Stimulated activated CD8-positive, alpha-beta memory T cell treated with anti-CD3 and anti-CD28 coated beads, Interleukin-7, amount 100 ng/mL, for 24 hours (primary cell): ENCODE measurements around the gene TMEM141.
A peak's percentile ranks its signal among the peaks of the same experiment; 100 is the strongest.
"Not testable (repeated sequence)": the region's sequence is repeated elsewhere in the genome, so short reads cannot be mapped to it uniquely, and the experiment has no call there.

ENCODE experiments used
- DNase-seq: peaks from one replicate; pipeline ENCODE4 v3.0.0-alpha.2; 2020; ENCODE audit warnings: low read depth

TMEM141 gene

DNA sequence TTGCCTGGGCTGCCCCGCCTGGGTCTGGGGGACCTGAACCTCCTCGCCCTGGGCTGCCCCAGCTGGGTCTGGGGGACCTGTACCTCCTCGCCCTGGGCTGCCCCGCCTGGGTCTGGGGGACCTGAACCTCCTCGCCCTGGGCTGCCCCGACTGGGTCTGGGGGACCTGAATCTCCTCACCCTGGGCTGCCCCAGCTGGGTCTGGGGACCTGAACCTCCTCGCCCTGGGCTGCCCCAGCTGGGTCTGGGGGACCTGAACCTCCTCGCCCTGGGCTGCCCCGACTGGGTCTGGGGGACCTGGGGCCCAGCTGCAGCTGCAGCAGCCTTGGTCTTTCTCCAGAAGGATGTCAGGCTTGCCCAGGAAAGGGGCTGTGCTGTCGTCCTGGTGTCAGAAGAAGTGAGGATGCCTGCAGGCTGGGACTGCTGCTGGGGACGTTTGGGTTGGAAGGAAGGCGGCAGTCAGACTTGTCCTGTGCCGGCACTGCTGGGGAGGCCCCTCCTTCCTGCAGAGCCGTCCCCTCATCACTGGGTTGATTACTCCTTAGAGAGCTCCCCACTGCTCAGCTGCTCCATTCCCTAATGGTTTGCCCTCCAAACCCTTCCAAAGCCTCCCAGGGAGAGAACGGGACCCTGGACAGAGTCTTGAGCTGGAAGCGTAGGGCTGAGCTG is 42.4 kb downstream of the TMEM141 start:
- DNase-seq, result not testable (repeated sequence)

DNA sequence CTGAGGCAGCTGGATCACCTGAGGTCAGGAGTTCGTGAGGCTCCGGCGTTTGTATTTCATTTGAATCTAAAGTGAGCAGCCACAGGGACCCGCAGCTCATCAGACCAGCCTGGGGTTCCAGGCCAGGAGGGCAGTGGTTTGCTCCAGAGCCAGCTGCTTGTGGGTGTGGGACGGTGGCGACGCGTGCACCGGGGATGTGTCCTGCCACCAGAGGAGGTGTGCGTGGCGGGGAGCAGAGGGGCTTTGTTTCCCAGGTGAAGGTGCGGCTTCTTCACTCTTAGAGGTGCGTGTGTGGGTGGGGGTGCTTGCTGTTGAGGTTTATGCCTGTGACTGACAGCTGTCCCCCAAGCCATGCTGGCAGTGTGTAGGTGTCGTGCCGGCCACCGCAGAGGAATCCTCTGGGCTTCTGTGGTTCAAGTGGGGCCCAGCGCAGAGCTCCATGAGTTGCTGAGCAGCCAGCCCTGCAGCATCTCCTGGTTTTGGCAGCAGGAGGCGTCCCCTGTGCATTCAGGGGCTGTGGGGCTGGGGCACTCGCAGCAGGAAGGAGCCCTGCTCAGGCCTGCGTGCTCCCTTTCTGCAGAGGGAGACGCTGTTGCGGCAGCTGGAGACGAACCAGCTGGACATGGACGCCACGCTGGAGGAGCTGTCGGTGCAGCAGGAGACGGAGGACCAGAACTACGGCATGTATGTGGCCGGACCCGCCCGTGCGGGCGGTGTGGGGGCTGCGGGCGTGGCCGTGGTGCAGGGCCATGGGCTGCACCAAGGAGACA is 44.2 kb downstream of the TMEM141 start:
- no peak for DNase-seq

DNA sequence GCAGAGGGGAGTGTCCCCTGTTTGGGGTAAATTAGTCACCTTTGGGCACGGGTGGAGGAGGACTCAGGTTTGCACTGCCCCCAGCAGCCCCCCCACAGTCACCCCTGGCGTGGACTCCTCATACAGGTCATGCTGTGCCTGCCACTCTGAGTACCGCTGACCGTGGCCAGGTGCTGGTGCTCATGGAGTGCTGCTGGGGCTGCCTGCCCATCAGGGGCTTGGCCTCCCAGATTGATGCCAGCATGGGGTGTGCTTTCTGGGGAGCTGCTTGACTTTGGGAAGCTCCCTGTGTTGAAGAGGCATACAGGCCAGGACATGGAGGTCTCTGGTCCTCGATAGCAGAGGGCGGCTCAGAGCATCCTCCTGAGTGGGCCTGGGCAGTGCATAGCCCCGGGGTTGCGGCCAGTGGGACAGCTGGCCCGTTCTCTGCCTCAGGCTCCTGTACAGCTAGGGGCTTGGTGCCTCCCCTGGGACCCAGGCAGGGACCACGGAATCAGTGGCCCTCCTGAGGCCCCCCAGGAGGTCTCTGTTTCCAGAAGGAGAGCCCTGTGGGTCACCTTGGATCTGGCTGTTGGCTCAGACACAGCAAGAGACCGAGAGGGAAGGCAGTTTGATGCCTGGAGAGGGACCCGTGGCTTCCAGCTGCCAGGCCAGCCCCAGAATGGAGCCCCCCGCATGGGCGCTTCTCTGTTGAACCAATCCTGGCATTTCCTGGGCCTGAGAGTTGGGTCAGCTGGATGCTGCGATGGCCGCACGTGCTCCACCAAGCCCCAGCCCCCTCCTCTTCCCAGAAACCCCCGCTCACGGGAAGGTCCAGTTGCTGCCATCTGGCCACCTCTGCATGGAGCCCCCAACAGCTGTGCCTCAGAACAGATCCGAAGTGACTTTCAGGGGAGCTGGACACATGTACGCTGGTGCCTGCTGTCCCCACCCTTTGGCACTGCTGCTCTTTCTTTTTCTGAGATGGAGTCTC is 45.1 kb downstream of the TMEM141 start:
- no peak for DNase-seq

- DNase-seq, result no peak
These were observed 46.2 kb downstream of the TMEM141 start for GRCh38 chr9:136837146-136837855.

GRCh38 chr9:136837856-136838277 is 46.7 kb downstream of the TMEM141 start:
- not testable (repeated sequence) for DNase-seq

DNA sequence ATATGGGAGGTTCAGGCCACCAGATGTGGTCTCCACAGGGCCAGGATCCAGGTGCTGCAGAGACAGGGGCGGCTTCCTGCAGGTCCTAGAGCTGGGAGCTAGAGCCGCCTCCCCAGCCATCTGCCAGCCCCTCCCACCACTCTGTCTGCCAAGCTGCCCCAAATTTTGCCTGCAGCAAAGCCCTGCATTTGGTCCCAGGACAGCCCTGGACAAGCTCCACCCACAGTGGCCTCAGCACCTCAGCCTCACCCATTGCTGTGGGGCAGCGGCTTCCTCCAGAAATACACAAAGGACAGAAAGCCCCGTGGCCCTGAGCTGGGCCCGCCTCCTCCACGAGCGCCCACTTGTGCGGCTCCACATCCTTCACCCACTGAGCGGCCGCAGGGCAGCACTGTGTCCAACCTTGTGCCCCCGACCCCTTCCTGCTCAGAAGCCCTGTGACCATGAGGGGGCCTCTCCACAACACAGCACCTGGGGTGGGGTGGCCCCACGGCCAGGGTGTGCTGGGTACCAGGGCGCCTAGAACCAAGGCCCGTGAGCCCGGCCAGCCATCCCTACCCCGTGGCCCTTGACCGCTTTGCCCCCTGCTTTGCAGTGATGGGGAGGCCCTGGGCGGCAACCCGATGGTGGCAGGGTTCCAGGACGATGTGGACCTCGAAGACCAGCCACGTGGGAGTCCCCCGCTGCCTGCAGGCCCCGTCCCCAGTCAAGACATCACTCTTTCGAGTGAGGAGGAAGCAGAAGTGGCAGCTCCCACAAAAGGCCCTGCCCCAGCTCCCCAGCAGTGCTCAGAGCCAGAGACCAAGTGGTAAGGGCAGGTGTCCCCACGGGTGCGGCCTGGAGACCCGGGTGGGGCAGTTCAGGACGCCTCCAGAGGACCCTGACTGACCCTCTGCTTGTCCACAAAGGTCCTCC is 47.4 kb downstream of the TMEM141 start:
- DNase-seq, result no peak

DNA sequence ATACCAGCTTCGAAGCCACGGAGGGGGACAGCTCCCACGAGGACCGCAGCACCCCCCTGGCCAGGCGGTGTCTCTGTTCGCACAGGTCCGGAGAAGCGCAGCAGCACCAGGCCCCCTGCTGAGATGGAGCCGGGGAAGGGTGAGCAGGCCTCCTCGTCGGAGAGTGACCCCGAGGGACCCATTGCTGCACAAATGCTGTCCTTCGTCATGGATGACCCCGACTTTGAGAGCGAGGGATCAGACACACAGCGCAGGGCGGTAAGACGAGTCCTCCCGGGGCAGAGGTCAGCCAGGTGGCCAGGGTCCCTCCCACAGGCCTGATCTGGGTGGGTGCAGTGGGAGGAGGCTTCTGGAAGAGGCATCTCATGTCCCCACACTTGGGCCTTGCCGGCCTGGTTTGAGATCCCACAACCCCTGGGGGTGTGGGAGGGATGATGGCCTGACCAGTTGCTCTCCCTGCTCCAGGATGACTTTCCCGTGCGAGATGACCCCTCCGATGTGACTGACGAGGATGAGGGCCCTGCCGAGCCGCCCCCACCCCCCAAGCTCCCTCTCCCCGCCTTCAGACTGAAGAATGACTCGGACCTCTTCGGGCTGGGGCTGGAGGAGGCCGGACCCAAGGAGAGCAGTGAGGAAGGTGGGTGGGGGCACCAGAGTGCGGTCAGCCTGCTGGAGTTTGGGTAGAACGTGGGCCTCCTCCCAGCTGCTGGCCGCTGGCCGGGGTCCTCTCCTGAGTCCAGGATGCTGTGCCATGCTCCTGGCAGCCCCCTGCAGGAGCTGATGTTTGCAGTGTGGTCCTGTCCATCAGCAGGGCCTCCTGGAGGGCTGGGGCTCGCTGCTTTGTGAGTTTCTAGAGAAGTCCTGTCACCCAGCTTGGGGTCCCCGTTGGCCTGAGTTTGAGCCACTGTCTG is 48.3 kb downstream of the TMEM141 start:
- no peak for DNase-seq

DNA sequence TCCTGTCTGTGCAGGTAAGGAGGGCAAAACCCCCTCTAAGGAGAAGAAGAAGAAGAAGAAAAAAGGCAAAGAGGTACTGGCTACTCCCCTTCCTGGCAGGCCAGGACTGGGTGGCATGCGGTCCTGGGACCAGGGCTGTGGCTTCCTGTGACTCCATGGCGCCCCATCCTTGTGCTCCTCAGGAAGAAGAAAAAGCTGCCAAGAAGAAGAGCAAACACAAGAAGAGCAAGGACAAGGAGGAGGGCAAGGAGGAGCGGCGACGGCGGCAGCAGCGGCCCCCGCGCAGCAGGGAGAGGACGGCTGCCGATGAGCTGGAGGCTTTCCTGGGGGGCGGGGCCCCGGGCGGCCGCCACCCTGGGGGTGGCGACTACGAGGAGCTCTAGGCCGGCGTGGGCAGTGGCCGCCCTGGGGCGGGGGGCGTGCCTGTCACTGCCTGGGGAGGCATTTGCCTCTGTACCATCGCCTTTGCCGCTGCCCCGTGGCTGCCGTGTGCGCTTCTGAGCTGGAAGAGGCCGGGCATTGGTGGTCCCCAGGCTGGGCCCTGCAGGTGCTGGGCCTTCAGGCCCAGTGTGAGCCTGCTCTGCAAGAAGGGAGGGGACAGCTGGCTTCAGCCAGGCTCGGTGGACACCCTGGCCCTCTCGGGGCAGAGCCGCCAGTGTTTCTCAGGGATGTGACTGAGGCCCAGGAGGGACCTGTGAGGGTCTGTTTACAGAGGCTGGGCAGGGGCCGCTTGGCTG is 49.2 kb downstream of the TMEM141 start:
- DNase-seq, result no peak

DNA sequence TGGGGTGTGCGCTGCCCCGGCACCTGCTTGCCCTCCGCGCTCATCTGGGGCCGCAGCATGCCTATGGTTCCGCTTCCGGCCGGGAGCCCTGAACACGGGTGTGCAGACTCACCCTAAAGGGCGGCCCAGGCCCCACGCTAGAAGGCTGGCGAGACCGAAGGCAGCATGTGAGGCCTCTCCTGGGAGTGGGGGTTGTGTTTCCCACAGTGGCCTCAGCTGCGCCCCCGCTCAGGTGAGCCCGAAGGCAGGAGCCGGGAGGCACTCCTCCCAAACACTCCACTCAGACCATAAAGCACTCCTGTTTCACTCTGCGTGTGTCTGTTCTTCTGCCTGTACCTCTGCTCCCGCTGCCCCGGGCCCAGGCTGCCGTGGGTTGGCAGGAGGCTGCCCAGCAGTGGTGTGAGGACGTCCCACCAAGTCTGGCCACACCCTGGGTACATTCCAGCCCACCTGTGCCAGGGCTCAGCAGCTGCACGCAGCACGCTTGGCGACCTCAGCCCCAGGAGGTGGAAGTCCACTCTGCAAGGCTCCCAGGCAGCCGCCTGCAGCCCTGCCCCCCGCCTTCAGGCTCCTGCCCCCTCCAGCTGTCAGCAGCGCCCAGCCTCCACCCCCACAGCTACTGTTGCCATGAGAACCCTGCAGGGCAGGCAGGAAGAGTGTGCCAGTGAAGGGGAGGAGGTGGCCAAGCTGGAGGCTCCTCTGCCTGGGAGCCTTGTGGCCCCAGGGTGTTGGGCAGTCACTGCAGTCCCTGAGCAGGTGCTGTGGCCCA is 49.9 kb downstream of the TMEM141 start:
- DNase-seq, result no peak

GRCh38 chr9:136841646-136842379 is 50.7 kb downstream of the TMEM141 start:
- DNase-seq, result not testable (repeated sequence)

DNA sequence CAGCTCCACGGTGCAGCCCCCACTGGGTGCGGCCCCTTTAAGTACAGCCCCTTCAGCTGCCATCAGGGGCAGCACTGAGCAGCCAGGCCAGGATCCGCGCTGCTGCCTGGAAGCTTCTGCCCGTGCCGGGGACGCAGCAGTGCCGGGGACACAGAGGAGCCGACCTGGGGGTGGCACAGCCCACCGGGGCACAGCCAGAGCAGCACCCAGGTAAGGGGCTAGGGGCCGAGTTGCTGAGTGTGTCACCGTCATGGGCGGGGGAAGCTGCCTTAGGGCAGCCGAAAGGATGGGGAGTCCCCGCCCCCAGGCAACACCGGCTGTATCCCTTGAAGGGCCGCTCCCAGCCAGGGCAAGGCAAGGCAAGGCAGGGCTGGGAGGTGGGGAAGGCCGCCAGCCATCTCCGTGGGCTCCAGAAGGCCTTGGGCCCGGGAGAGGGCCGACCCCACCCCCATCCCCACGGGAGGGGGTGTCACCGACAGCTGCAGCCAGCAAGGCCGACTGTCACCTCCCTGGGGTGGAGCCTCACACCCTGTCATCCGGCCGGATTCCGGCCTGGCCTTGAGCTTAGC is 51.3 kb downstream of the TMEM141 start, which contains the start of gene AJM1:
Gene AJM1, plus strand, starts transcription at position 99 of the 569 bp plus-strand sequence. CDS start 1,937 bp downstream, outside the sequence.
- DNase-seq, result peak; percentile 46
